MCF 10A (cell line): ENCODE results near the gene RIMS4. TPM values are rescaled to one million over a fixed set of nuclear protein-coding genes. Genes with fewer than 3 reads are reported as not detected.

Experiments used
- BruUV-seq: library from RNA; stranded (reverse); fragments of 400-500 nt; replicated peaks from 2 replicates; lab custom pipeline; 2021; lab: Mats Ljungman, UMichigan
- CTCF ChIA-PET: fragments of 300-600 bp; sonication (Branson Sonifier 250); formaldehyde crosslinking; extraction: SDS; loops from one replicate; lab custom pipeline; 2021; ENCODE audit warnings: antibody characterized with exemption, inconsistent platforms; lab: Yijun Ruan, JAX
- POLR2A ChIA-PET: fragments of 300-600, 350-650 bp; sonication (Branson Sonifier 250); formaldehyde crosslinking; extraction: SDS; loops from one replicate; lab custom pipeline; 2020; ENCODE audit warnings: antibody characterized with exemption, inconsistent platforms; lab: Yijun Ruan, JAX
- DNase-seq: peaks from one replicate; pipeline ENCODE4 v3.0.0-alpha.2; 2018; ENCODE audit not compliant: unreplicated experiment
- H3K27ac Mint-ChIP-seq: one replicate; pipeline ENCODE4 v1.8.0; 2022; ENCODE audit warnings: mild to moderate bottlenecking, low read depth, mixed read lengths; ENCODE audit not compliant: unreplicated experiment
- H3K27me3 Mint-ChIP-seq: one replicate; pipeline ENCODE4 v1.8.0; 2022; ENCODE audit warnings: mixed read lengths; ENCODE audit not compliant: insufficient read depth, unreplicated experiment
- H3K36me3 Mint-ChIP-seq: one replicate; pipeline ENCODE4 v1.8.0; 2022; ENCODE audit warnings: mild to moderate bottlenecking, moderate library complexity, mixed read lengths; ENCODE audit not compliant: insufficient read depth, unreplicated experiment
- H3K4me1 Mint-ChIP-seq: one replicate; pipeline ENCODE4 v1.8.0; 2022; ENCODE audit warnings: mixed read lengths; ENCODE audit not compliant: insufficient read depth, unreplicated experiment
- H3K4me3 Mint-ChIP-seq: one replicate; pipeline ENCODE4 v1.8.0; 2022; ENCODE audit warnings: mild to moderate bottlenecking, moderate library complexity, mixed read lengths; ENCODE audit not compliant: unreplicated experiment
- H3K9me3 Mint-ChIP-seq: one replicate; pipeline ENCODE4 v1.8.0; 2022; ENCODE audit warnings: mixed read lengths; ENCODE audit not compliant: unreplicated experiment
- CTCF ChIP-seq: fragments of 200-600 bp; IDR thresholded peaks from one replicate; pipeline ENCODE4 v1.8.0; 2022; ENCODE audit warnings: antibody characterized with exemption, mild to moderate bottlenecking; ENCODE audit not compliant: unreplicated experiment
- intact Hi-C: fragments of 100-400 bp; cut with micrococcal nuclease; formaldehyde crosslinking; loops from 2 replicates; pipeline ENCODE4 v1.14.1; 2022
- total RNA-seq: library from RNA; stranded (reverse); gene quantifications from 2 replicates; pipeline ENCODE4 v1.2.3, GENCODE V29; 2022

Gene RIMS4
- total RNA-seq, 1 experiment from 2014 or later: not detected

GRCh38 chr20:44732327-44732726 is 78.0 kb downstream of the RIMS4 start:
- H3K27ac Mint-ChIP-seq: peak overlapping the region; percentile 47
- intact Hi-C loops: loop anchor here (2.0 to 10.0 kb wide), 4 partner anchors 40 to 515 kb away; partner anchors contain the start of gene SERINC3
- CTCF ChIA-PET: interaction anchor here (0.6 to 6.8 kb wide), 32 partner anchors 9 to 781 kb away, joined by 3 to 317 read pairs (median 4); partner anchors contain the start of gene CCN5

GRCh38 chr20:44731657-44732056 is 78.7 kb downstream of the RIMS4 start:
- ChIA-PET CTCF (interaction anchor here (0.6 to 6.8 kb wide), 18 partner anchors 10 to 160 kb away, joined by 3 to 317 read pairs (median 8); partner anchors contain the start of gene CCN5), POLR2A (interaction anchor here (0.8 to 8.9 kb wide), 6 partner anchors 12 to 84 kb away, joined by 3 to 138 read pairs (median 6); partner anchors contain the start of gene CCN5)
- intact Hi-C loops: loop anchor here (2.0 to 10.0 kb wide), 4 partner anchors 39 to 514 kb away; partner anchors contain the start of gene SERINC3
- TF ChIP-seq CTCF: no peak
- H3K27ac Mint-ChIP-seq: peak overlapping the region; percentile 47
- H3K4me3 Mint-ChIP-seq: no peak overlapping the region
- DNase-seq: peak; percentile 77
- H3K9me3 Mint-ChIP-seq: peaks cover 7% of the 10 kb centered on the region
- no TSS peak for BruUV-seq
- no peaks in the 10 kb centered on the region for H3K27me3 Mint-ChIP-seq
- peaks cover 16% of the 10 kb centered on the region for H3K36me3 Mint-ChIP-seq
- H3K4me1 Mint-ChIP-seq: peaks cover 60% of the 10 kb centered on the region

More at GRCh38 chr20:44732327-44732726, 78.0 kb downstream of the RIMS4 start:
- no peak for TF ChIP-seq CTCF
- POLR2A ChIA-PET: interaction anchor here (0.8 to 8.9 kb wide), 6 partner anchors 14 to 84 kb away, joined by 3 to 138 read pairs (median 7); partner anchors contain the start of gene CCN5
- Mint-ChIP-seq H3K4me3 (no peak overlapping the region), H3K9me3 (peaks cover 7% of the 10 kb centered on the region), H3K36me3 (peaks cover 15% of the 10 kb centered on the region), H3K27me3 (no peaks in the 10 kb centered on the region), H3K4me1 (peaks cover 60% of the 10 kb centered on the region)
- peak; percentile 30 for DNase-seq
- BruUV-seq: no TSS peak

- Mint-ChIP-seq H3K27me3 (no peaks in the 10 kb centered on the region), H3K9me3 (no peaks in the 10 kb centered on the region), H3K4me1 (peaks cover 53% of the 10 kb centered on the region), H3K27ac (no peak overlapping the region), H3K36me3 (peaks cover 15% of the 10 kb centered on the region), H3K4me3 (peak overlapping the region; percentile 22)
- no TSS peak for BruUV-seq
- ChIA-PET CTCF (interaction anchor here (0.6 to 6.8 kb wide), 5 partner anchors 9 to 137 kb away, joined by 3 to 317 read pairs (median 3); no protein-coding TSS in a partner anchor), POLR2A (interaction anchor here (0.6 to 8.9 kb wide), 15 partner anchors 8 to 518 kb away, joined by 3 to 138 read pairs (median 3); partner anchors contain the start of genes CCN5 and YWHAB)
- peak; percentile 93 for DNase-seq
- no peak for TF ChIP-seq CTCF
- intact Hi-C loops: loop anchor here (5.0 to 10.0 kb wide), 3 partner anchors 137 to 513 kb away; partner anchors contain the start of gene SERINC3
Measured at GRCh38 chr20:44730441-44730840, 79.9 kb downstream of the RIMS4 start.

- Mint-ChIP-seq H3K36me3 (peaks cover 11% of the 10 kb centered on the region), H3K27ac (peak overlapping the region; percentile 70), H3K27me3 (no peaks in the 10 kb centered on the region), H3K9me3 (no peaks in the 10 kb centered on the region), H3K4me3 (peak overlapping the region; percentile 71), H3K4me1 (peaks cover 41% of the 10 kb centered on the region)
- no peak for TF ChIP-seq CTCF
- ChIA-PET CTCF (interaction anchor here (0.7 to 6.8 kb wide), 4 partner anchors 10 to 45 kb away, joined by 3 to 317 read pairs (median 8); no protein-coding TSS in a partner anchor), POLR2A (interaction anchor here (0.6 to 8.9 kb wide), 18 partner anchors 9 to 1960 kb away, joined by 3 to 138 read pairs (median 4); partner anchors contain the start of genes CCN5, SLPI, TP53RK and YWHAB)
- intact Hi-C loops: loop anchor here (1.0 kb wide), 2 partner anchors 8 to 36 kb away; no protein-coding TSS in a partner anchor
- DNase-seq: peak; percentile 99
- BruUV-seq: no TSS peak
Measured at GRCh38 chr20:44728801-44729443, 81.4 kb downstream of the RIMS4 start.
